B cell (primary cell): Measurements from ENCODE around the gene TYW1B. TPM values are rescaled to one million over a fixed set of nuclear protein-coding genes. Genes with fewer than 3 reads are reported as not detected.
"Not testable (repeated sequence)": the region's sequence is repeated elsewhere in the genome, so short reads cannot be mapped to it uniquely, and the experiment has no call there.

Experiments used
- ATAC-seq: fragments of 200-7000 bp; cut with Tn5 transposase; one replicate; pipeline ENCODE4 v1.10.0; 2021; ENCODE audit warnings: low read depth, mild to moderate bottlenecking, moderate number of reproducible peaks, moderate library complexity
- CTCF ChIA-PET: fragments of 350-600 bp; sonication (Branson Sonifier 250); formaldehyde crosslinking; loops from one replicate; lab custom pipeline; 2021; ENCODE audit warnings: antibody characterized with exemption, inconsistent platforms; lab: Charles Lee
- POLR2A ChIA-PET: fragments of 350-600 bp; sonication (Branson Sonifier 250); formaldehyde crosslinking; loops from one replicate; lab custom pipeline; 2021; ENCODE audit warnings: antibody characterized with exemption; lab: Charles Lee
- DNase-seq: peaks from one replicate; pipeline ENCODE4 v3.0.0; 2013
- H2AFZ ChIP-seq: 2 replicates; pipeline ENCODE4 v1.6.1; 2012; ENCODE audit warnings: mild to moderate bottlenecking, low read depth, low read length; ENCODE audit not compliant: insufficient read depth, poor library complexity, severe bottlenecking
- H3K27ac ChIP-seq, 2 donors: 1 replicate in 1 of 2; 2 replicates in 1 of 2; pipeline ENCODE4 v1.5.1; 2012 to 2013; ENCODE audit warnings: low read length in 2 of 2, mild to moderate bottlenecking in 2 of 2, moderate library complexity in 1 of 2
- H3K27me3 ChIP-seq, 4 experiments: fragments of 200-600 bp in 1 of 4; sonication (generic) in 1 of 4; replicated peaks in 1 of 4; 1 replicate in 2 of 4; 2 replicates in 2 of 4; pipeline versions ENCODE4 v1.6.1 to v1.7.0; 2013 to 2016; ENCODE audit warnings: low read length in 3 of 4, mild to moderate bottlenecking in 2 of 4, mixed read lengths in 1 of 4, moderate library complexity in 1 of 4; ENCODE audit not compliant: insufficient read depth in 4 of 4, control insufficient read depth in 3 of 4; ENCODE audit errors: control extremely low read depth in 1 of 4
- H3K36me3 ChIP-seq, 2 experiments: replicated peaks in 1 of 2; 1 replicate in 1 of 2; 2 replicates in 1 of 2; pipeline versions ENCODE4 v1.6.1 to v1.7.1; 2013; ENCODE audit warnings: low read length in 1 of 2; ENCODE audit not compliant: insufficient read depth in 2 of 2, control insufficient read depth in 1 of 2; ENCODE audit errors: control extremely low read depth in 1 of 2, extremely low read depth in 1 of 2
- H3K4me1 ChIP-seq, 2 donors: fragments of 200-600 bp in 1 of 2; sonication (generic) in 1 of 2; 1 replicate in 1 of 2; 2 replicates in 1 of 2; pipeline versions ENCODE4 v1.5.1 to v1.6.1; 2013 to 2017; ENCODE audit warnings: low read length in 2 of 2; ENCODE audit not compliant: control insufficient read depth in 2 of 2, insufficient read depth in 2 of 2
- H3K4me2 ChIP-seq: replicated peaks from 2 replicates; pipeline ENCODE3; 2012; ENCODE audit warnings: mild to moderate bottlenecking, low read depth, low read length; ENCODE audit not compliant: poor library complexity, severe bottlenecking
- H3K4me3 ChIP-seq, 5 experiments: fragments of 200-600 bp in 1 of 5; sonication (generic) in 1 of 5; 1 replicate in 3 of 5; 2 replicates in 2 of 5; pipeline versions ENCODE4 v1.5.1 to v1.7.0; 2011 to 2016; ENCODE audit warnings: low read length in 4 of 5, mild to moderate bottlenecking in 4 of 5, low read depth in 2 of 5, control low read depth in 1 of 5, moderate library complexity in 1 of 5; ENCODE audit not compliant: insufficient read depth in 1 of 5; ENCODE audit errors: control extremely low read depth in 1 of 5, extremely low read depth in 1 of 5
- H3K79me2 ChIP-seq: fragments of 200-600 bp; sonication (generic); one replicate; pipeline ENCODE4 v1.6.0; 2016; ENCODE audit warnings: low read length; ENCODE audit not compliant: control insufficient read depth, insufficient read depth
- H3K9ac ChIP-seq: fragments of 200-600 bp; sonication (generic); 2 replicates; pipeline ENCODE4 v1.6.1; 2017; ENCODE audit warnings: mild to moderate bottlenecking, low read length, moderate library complexity
- H3K9me3 ChIP-seq, 3 donors: one replicate each; pipeline versions ENCODE4 v1.6.1 to v1.7.1; 2013; ENCODE audit warnings: low read length in 2 of 3; ENCODE audit not compliant: control insufficient read depth in 2 of 3, insufficient read depth in 1 of 3; ENCODE audit errors: control extremely low read depth in 1 of 3
- H4K20me1 ChIP-seq: 2 replicates; pipeline ENCODE4 v1.6.0; 2012; ENCODE audit warnings: mild to moderate bottlenecking, low read length; ENCODE audit not compliant: insufficient read depth, control insufficient read depth, poor library complexity, severe bottlenecking
- H3K27ac Mint-ChIP-seq: one replicate; pipeline ENCODE4 v1.8.0; 2021; ENCODE audit warnings: mixed read lengths
- H3K27me3 Mint-ChIP-seq: one replicate; pipeline ENCODE4 v1.8.0; 2021; ENCODE audit warnings: mixed read lengths
- H3K4me1 Mint-ChIP-seq: one replicate; pipeline ENCODE4 v1.8.0; 2021; ENCODE audit warnings: mixed read lengths
- H3K4me3 Mint-ChIP-seq: one replicate; pipeline ENCODE4 v1.8.0; 2021; ENCODE audit warnings: mixed read lengths
- H3K9me3 Mint-ChIP-seq: one replicate; pipeline ENCODE4 v1.8.0; 2022; ENCODE audit warnings: mixed read lengths; ENCODE audit not compliant: insufficient read depth
- WGBS: methylation state at CpG from one replicate; pipeline ENCODE4 v1.1.5; 2013; ENCODE audit warnings: missing lambda C conversion rate; ENCODE audit not compliant: insufficient coverage; 5-methylcytosine and 5-hydroxymethylcytosine counted together
- intact Hi-C: fragments of 100-400 bp; cut with micrococcal nuclease; formaldehyde crosslinking; loops from one replicate; pipeline ENCODE4 v1.10.0; 2022
- polyA plus RNA-seq: library from polyadenylated mRNA; depleted of rRNA; stranded (reverse); fragments of >200 nt; gene quantifications from 2 replicates; pipeline ENCODE4 v1.2.3, GENCODE V29; 2012
- total RNA-seq, 2 donors: library from RNA; stranded (reverse); fragments of 120-200 nt in 1 of 2; gene quantifications; 1 replicate in 1 of 2; 2 replicates in 1 of 2; pipeline versions ENCODE4 v1.2.3 to v1.2.4, GENCODE V29; 2013 to 2022

TYW1B gene
- total and polyA plus RNA-seq, 2 donors (not counting 1 experiment from before 2014, with no cell fraction given) = 4.4 to 9.4 TPM

DNA sequence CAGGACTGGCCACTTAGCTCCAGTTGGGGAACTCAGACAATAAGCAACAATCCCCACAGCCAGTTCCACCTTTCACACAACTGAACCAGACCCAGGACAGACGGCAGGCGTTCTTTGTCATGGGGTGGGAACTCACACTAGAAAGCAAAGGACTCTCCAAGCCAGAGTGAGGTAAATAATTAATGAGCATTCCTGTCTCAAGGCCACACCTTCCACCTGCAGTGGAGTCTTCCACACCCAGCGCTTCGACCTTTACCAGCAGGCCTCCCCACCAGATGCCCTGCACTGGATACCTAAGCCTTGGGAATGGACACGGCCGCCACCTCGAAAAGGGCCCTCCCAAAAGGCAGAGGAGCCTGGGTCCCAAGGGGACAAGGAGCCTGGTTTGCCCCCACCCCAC lies 105.3 kb downstream of the TYW1B start:
- H3K4me2 ChIP-seq, H4K20me1 ChIP-seq, H3K9ac ChIP-seq, H3K27ac Mint-ChIP-seq, ATAC-seq, H3K4me1 Mint-ChIP-seq, H3K4me1 ChIP-seq, H2AFZ ChIP-seq, H3K4me3 Mint-ChIP-seq, H3K9me3 ChIP-seq, CTCF ChIA-PET, H3K36me3 ChIP-seq, intact Hi-C loops, DNase-seq, H3K27me3 ChIP-seq, H3K4me3 ChIP-seq, H3K79me2 ChIP-seq, H3K27ac ChIP-seq, H3K9me3 Mint-ChIP-seq, H3K27me3 Mint-ChIP-seq, POLR2A ChIA-PET: not testable (repeated sequence)
- no CpG with 5 or more reads among the region's 7 CpGs for WGBS

- H4K20me1 ChIP-seq, DNase-seq, ATAC-seq, H2AFZ ChIP-seq, H3K27ac ChIP-seq, H3K9me3 ChIP-seq, H3K9ac ChIP-seq, H3K27me3 Mint-ChIP-seq, H3K4me3 ChIP-seq, intact Hi-C loops, H3K27ac Mint-ChIP-seq, H3K4me1 ChIP-seq, CTCF ChIA-PET, H3K36me3 ChIP-seq, H3K9me3 Mint-ChIP-seq, H3K4me1 Mint-ChIP-seq, POLR2A ChIA-PET, H3K27me3 ChIP-seq, H3K4me3 Mint-ChIP-seq, H3K79me2 ChIP-seq, H3K4me2 ChIP-seq: not testable (repeated sequence)
- no CpG with 5 or more reads among the region's 4 CpGs for WGBS
These were observed 107.1 kb downstream of the TYW1B start for GRCh38 chr7:72720890-72721289.

GRCh38 chr7:72717252-72717774 lies 110.7 kb downstream of the TYW1B start:
- H3K4me1 ChIP-seq, intact Hi-C loops, CTCF ChIA-PET, H3K4me2 ChIP-seq, H3K27me3 ChIP-seq, H3K4me1 Mint-ChIP-seq, H3K4me3 ChIP-seq, POLR2A ChIA-PET, ATAC-seq, H3K27me3 Mint-ChIP-seq, H2AFZ ChIP-seq, H3K36me3 ChIP-seq, H3K27ac Mint-ChIP-seq, H3K27ac ChIP-seq, H3K9me3 ChIP-seq, H3K9me3 Mint-ChIP-seq, DNase-seq, H3K9ac ChIP-seq, H3K4me3 Mint-ChIP-seq, H4K20me1 ChIP-seq, H3K79me2 ChIP-seq: not testable (repeated sequence)
- WGBS = no CpG with 5 or more reads among the region's 6 CpGs

DNA sequence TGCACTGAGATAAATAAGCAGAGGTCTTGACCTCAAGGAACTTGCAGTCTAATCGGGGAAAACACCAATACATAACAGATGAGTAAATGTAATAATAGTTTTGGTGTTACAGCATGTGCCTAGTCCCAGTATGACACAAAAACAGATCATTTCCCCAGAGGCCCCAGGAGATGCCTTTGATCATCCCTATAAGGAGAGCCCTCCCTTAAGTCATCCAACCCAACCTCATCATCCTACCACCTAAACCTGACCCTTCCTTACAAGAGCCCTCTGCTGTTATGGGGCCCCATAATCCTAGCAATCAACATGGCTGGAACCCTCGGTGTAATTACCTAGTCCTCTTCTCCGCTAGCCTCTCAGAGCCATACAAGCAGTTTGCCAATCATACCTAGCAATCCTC lies 116.1 kb downstream of the TYW1B start:
- H3K4me3 ChIP-seq, CTCF ChIA-PET: not testable (repeated sequence)

More for the DNA sequence above, 116.1 kb downstream of the TYW1B start:
- H2AFZ ChIP-seq, H3K36me3 ChIP-seq, H3K9me3 Mint-ChIP-seq, DNase-seq, intact Hi-C loops, H3K9ac ChIP-seq, H4K20me1 ChIP-seq, H3K4me2 ChIP-seq, H3K27ac ChIP-seq, H3K4me1 Mint-ChIP-seq, ATAC-seq, H3K4me1 ChIP-seq, H3K4me3 Mint-ChIP-seq, H3K9me3 ChIP-seq, H3K27me3 ChIP-seq, H3K27me3 Mint-ChIP-seq, H3K27ac Mint-ChIP-seq, H3K79me2 ChIP-seq, POLR2A ChIA-PET: not testable (repeated sequence)
- WGBS = no CpG with 5 or more reads among the region's 3 CpGs
